ENCODE data around the gene ADCY9.
"Not testable (repeated sequence)": the region's sequence is repeated elsewhere in the genome, so short reads cannot be mapped to it uniquely, and the experiment has no call there.

ADCY9 gene

DNA sequence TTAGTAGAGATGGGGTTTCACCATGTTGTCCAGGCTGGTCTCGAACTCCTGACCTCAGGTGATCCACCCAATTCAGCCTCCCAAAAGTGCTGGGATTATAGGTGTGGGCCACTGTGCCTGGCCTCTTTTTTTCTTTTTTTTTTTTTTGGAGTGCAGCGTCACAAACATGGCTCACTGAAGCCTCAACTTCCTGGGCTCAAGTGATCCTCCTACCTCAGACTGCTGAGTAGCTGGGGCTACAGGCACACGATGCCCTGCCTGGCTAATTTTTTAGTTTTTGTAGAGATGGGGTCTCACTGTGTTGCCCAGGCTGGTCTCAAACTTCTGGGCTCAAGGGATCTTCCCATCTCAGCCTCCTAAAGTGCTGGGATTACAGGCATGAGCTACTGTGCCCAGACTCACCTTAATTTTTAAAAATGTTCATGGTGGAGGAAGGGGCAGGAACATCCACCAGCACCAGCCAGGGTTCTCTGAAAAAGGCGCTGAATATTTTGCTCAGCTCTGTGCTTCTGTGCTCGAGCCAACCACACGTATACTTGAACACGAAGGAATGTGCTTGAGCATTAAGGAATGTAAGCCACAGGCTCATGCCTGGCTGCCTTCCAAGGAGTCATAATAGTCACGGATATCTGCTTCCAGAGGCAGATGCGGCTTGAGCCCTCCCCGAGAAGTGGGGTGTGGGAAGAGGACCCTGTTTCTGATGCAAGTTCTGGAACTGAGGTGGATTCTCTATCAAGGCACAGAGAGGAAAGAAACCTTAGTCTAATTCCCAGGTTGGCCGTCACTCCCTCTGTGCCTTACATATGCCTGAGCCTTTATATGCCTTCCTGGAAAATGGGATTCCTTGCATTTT is 170.3 kb downstream of the ADCY9 start:
- no peak for DNase-seq

DNA sequence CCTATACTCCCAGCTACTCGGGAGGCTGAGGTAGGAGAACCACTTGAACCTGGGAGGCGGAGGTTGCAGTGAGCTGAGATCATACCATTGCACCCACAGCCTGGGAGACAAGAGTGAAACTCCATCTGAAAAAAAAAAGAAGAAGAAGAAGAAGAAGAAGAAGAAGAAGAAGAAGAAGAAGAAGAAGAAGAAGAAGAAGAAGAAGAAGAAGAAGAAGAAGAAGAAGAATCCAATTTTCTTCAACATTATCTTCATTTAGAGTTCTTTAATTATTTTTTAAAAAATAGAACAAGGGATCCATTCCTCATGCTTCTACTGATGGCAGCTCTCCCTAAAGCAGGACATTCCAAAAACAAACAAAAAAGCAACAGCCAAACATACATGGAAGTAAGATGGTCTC is 171.8 kb downstream of the ADCY9 start:
- DNase-seq: not testable (repeated sequence)

DNA sequence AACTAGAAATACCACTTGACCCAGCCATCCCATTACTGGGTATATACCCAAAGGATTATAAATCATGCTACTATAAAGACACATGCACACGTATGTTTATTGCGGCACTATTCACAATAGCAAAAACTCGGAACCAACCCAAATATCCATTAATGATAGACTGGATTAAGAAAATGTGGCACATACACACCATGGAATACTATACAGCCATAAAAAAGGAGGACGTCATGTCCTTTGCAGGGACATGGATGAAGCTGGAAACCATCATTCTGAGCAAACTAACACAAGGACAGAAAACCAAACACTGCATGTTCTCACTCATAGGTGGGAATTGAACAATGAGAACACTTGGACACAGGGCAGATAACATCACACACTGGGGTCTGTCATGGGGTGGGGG is 174.1 kb downstream of the ADCY9 start:
- DNase-seq: not testable (repeated sequence)

DNA sequence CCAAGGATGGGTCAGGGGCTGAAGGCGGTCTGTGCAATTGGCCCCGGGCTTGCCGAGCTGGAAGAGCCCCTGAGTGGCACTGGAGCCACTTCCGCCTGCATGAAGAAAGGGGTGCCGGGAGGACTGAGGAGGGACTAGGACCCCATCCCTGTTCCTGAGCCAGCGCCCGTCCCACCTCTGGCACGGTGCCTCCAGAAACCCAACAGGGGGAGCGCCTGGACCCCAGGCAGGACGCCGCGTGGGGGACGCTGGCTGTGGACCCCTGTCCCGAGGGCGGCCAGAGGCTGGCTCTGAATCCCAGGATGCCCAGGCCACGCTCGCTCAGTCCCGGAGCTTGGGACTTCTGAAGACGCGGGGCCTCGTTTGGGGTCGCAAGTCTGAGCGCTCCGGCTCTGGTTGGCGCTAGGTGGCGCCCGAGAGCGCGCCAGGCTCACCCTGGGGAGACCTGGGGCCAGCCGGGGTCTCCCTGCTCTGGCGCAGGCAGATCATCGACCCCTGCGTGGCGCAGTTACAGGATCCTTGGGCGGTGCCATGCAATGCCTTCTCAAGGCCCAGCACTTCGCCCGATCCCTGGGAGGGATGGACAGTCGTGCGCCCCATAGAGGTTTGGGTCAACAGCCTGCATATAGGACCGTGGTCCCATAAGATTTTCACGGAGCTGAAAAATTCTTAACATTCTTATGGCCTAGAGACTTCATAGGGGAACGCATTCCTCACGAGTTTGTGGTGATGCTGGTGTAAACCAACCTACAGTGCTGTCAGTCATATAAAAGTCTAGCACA is 177.2 kb downstream of the ADCY9 start:
- DNase-seq: no peak

DNA sequence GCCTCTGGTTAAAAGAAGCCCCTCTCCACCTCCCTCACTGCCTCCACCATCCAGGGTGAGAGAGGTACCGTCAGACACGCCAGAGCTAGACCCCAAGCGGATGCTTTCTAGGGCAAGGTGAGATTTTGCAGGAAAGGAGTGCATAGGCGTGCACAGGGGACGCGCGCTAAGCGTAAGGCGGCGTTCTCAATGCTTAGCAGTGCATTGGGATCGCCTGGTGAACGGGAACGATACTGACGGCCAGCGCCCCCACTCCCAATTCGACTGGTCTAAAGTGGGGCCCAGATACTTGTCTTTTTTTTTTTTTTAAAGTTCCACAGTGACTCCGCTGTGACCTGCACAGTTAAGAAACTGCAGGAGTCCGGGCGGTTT is 177.8 kb downstream of the ADCY9 start:
- DNase-seq: no peak

DNA sequence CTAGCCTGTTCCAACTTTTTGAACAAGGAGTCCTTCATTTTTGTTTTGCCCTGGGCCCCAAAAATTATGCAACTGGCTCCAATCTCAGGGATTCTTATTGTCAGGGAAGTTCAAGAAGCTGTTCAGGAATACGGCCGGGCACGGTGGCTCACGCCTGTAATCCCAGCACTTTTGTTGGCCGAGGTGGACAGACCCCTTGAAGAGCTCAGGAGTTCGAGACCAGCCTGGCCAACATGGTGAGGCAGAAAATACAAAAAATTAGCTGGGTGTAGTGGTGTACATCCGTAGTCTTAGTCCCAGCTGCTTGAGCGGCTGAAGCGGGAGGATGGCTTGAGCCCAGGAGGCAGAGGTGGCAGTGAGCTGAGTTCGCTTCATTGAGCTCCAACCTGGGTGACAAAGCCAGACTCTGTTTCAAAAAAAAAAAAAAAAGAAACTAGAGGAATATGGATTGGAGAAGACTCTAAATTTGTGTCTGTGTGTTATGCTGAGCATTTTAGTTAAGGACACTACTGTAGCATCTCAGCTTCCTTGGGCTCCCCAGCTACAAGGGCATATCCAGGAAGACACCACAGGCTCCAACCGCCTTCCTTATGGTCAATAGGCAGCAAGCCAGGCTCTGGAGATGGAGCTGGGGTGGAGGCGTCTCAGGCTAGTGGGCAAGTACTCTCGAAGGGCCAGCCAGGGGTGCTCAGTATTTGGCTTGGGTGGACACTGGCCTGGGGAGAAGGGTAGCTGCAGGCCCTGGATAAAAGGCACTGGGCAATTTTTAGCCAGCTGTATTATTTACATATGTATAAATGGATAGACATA is 179.0 kb downstream of the ADCY9 start:
- DNase-seq: no peak

DNA sequence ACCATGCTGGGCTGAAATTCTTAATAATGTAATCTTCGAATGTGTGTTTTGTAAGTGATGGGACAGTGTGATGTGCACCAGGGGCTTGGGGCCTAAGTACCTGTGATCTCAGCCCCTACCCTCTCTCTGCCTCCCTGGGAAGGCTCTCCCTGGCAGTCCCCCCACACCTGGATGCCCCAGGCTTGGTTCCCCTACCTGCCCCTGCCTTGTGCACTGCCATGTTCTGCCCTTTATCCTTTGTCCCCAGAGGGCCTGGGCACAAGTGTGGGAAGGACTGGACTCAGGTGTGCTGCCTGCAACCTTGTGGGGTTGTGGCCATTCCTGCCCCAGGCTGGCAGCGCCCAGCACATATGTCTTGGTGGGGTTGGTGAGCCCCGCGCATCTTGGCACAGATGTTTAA is 180.3 kb downstream of the ADCY9 start:
- no peak for DNase-seq

DNA sequence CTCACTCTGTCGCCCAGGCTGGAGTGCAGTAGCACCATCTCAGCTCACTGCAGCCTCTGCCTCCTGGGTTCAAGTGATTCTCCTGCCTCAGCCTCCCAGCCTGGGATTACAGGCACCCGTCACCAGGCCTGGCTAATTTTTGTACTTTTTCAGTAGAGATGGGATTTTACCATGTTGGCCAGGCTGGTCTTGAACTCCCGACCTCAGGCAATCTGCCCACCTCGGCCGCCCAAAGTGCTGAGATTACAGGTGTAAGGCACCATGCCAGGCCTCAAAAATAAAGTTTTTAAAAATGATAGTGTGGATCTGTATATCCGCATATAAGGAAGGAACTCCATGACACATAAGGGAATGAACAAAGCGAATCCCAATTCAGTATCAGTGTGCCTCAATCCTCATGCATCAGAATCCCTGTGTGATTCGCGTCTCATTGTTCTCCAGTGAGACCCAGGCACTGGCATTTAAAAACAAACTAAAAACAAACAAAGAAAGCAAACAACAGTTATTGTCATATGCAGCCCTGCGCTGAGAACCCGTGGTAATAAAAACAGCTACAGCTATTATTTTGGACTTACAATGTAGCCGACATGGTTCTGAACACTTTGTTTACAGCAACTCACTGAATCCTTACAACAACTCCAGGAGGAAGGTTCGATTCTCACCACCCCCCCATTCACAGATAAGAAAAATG is 181.6 kb downstream of the ADCY9 start:
- DNase-seq: no peak

DNA sequence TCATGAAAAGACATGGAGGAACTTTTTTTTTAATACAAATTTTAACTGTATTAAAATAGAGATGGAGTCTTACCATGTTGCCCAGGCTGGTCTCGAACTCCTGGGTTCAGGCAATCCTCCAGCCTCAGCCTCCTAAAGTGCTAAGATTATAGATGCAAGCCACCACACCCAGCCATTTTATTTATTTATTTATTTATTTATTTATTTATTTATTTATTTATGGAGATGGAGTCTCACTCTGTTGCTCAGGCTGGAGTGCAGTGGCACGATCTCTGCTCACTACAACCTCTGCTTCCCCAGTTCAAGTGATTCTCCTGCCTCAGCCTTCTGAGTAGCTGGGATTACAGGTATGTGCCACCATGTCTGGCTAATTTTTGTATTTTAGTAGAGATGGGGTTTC is 189.1 kb downstream of the ADCY9 start:
- not testable (repeated sequence) for DNase-seq

DNA sequence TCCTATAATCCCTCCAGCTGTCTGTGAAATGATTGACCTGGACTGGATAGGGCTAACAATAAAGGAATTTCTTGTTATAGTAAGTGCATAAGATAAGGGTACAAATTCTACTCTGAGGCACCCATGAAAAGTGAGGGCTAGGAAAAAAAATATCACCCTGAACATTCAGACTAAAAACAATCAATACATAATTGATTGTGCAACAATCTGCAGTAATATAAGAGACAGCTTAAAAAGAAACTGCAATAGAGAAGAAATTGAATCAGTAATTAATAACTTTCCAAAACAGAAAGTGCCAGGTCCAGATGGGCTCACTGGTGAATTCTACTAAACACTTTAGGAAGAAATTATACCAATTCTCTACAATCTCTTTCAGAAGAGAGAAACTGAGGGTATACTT is 191.5 kb downstream of the ADCY9 start:
- DNase-seq: no peak

DNA sequence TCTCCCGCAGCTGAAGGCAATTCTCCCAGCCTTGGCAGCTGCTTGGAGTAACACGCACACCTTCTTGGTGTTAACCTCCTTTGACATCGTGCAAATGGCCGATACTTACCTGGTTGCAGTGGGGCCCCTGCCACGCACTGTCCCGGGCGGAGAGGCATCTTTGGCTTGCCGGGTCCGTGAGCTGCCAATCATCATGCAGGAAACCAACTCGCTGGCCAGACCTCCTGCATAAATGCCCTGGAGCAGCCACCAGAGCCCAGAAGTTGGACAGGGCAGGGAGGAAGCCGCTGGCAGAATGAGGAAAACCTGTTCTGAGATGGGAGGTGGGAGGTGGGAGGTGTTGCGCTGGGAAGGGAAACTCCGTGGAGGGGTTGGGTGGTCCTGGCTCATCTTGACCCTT is 194.0 kb downstream of the ADCY9 start:
- DNase-seq: no peak

DNA sequence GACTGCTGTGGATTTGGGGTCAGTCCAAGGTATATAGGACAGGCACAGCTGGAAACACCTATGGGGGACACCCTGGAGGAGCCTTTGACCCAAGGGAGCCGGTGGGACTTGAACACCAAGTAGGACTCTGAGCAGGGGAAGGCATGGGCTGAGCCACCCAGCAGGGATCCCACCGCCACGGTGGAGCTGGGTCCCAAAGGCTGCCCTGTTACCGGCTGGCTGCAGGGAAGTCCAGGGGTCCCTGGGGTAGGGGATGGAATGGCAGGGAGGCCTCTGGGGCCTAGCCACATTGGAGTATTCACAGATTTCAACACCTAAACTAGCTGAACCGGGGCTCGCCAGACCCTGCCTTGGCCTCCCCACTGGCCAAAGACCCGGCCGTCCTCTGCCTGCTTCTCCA is 196.0 kb downstream of the ADCY9 start:
- DNase-seq: no peak

DNA sequence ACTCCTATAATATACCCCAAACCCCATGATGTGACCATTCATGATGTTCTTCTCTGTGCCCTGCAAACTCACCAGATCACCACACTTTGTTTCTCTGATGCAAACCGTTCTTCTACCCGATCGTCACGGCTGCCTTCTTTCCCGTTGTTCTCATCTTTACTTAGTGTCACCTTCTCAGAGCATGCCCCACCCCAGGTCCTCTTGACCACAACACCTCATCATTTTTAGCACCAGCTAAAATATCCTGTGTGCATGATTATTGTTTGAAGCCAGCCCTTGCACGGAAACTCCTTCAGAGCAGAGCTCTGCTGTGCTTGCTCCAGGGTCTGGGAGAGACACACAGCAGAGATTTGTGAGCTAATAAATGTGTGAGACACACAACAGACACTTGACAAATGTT is 196.8 kb downstream of the ADCY9 start:
- no peak for DNase-seq

DNA sequence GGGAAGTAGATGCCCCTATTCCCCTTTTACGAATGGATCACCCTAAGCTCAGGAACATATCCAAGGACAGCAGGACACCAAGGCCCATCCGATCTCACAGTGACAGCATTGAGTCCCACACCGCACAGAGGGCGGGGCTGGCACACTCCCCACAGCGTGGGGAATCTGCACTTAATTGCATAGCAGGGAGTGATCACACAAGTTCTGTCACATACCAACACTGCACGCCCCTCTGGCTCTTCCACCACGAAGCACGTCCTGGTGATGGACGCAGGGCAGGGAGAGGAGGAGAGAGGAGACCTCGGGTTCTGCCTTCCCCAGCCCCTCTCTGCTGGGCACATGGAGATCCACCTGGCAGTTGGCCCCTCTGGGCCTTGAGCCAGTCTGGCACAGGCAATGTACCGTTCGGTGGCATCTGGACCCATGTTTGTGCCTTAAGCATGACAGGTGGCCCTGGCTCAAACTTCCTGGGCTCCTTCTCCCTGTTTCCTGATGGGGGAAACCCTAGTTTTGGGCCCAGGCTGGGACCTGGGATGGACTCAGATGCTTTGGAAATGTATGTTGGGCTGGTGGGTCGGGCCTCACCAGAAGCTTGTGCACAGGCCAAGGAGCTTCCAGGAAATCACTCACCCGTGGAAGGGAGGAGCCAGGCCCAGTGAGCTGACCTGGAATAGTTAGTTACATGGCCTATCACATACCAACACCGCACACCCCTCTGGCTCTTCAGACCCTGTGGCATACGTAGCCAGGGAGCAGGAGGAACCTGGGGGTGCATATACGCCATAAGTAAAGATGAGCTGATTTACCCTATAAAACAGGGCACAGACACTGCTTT is 200.6 kb downstream of the ADCY9 start:
- no peak for DNase-seq

DNA sequence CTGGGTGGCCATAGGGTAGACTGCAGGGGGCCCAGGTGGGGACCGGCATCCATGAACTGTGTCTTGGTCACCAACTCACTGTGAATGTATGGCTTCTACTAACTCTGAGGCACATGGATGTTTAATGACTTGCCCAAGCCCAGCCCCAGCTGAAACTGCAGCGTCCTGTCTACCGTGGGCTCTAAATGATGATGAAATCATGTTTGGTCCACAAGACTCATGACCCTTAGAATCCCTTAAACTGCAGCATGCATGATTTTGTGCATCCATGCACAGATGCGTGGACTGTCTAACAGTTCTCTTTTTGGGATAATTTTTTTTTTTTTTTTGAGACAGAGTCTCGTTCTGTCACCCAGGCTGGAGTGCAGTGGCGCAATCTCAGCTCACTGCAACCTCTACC is 203.3 kb downstream of the ADCY9 start:
- no peak for DNase-seq

All from NCI-H748 treated with DMSO at 0.1 percent for 48 hours (cell line).